Activated CD4-positive, alpha-beta T cell treated with anti-CD3 and anti-CD28 coated beads, Interleukin-2, Interleukin-6, amounts not matched to agents 100 ng/mL and 50 ng/mL, durations not matched to agents 16 hours and 8 hours (primary cell): ENCODE measurements around the gene DENND5A.
"Not testable (repeated sequence)": the region's sequence is repeated elsewhere in the genome, so short reads cannot be mapped to it uniquely, and the experiment has no call there.

Experiments used
- DNase-seq: peaks from one replicate; pipeline ENCODE4 v3.0.0-alpha.2; 2020

The DENND5A gene

DNA sequence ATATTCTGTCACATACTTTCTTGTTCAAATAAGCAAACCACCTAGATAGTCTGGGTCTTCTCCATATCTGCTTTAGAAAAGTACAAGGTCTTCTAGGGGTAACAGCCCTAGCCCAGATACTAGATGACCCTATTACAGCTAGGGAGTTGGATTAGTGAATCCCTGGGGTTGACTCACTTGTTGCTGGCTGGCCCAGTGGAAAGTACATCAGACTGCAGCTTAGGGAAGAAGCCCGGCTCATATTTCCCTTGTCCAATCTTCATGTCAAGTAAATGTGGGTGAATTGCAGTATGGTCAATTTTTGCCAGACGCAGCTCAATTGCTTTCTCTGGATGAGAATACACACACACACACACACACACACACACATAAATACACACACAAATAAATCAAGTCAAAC is 94.7 kb downstream of the DENND5A start:
- no peak for DNase-seq

DNA sequence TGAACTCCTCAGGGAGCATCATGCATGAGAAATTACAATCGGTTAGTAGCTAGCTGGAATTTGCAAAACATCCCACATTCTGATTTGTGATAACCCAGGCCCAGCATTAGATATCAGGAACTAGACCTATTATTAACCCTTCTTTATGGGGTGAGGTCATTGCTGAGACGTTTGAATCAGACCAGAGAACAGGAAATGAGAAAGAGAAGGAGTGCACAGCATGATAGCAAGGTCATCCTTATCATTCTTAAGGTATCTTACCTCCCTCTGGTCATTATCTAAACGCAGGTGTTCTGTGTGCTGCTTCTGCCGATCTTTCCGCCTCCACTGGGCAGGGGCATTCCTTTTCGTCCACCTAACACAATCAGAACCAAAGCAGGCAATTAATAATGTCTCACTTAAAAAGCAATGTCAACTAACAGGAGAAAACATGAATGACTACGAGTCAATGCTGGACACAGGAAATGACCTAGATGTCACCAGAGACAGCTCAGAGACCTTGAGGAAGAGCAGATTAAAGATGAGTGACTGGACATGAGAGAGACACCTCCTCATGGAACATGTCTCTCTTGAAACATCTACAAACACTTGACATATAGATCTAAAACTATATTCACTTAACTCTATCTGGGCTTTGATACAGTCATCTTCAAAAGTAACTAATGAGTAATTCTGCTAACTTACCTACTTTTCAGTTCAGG is 95.4 kb downstream of the DENND5A start:
- DNase-seq, result peak; percentile 16

DNA sequence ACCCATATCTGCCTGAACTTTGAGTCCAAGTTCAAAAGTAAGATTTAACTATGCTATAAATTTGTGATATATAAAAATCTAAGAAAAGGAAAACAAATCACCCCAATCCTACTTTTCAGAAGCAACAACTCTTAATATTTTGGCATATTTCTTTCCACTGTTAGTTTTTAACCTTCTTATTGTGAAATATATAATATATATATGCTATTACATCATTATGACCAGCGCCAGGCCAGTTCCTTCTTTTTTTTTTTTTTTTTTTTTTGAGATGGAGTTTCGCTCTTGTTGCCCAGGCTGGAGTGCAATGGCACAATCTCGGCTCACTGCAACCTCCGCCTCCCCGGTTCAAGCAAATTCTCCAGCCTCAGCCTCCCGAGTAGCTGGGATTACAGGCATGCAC is 103.2 kb downstream of the DENND5A start:
- not testable (repeated sequence) for DNase-seq

DNA sequence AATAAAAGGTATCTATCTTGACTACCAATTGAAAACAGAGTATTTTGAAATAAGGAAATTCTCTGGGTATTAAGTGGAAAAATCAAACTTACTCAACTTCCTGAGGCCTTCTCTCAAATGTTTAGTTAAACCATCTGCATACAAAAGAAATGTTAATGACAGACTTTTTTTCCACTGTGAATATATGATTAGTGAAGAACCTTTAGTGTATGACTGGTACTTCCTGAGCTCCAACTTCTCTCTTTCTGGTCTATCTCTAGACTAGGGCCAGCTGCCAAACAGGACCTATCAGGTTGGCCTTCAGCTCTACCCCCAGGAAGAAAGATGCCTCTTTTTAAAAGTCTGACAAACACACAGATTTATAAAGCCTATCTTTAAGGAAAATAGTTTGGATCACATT is 105.0 kb downstream of the DENND5A start:
- DNase-seq, result no peak

DNA sequence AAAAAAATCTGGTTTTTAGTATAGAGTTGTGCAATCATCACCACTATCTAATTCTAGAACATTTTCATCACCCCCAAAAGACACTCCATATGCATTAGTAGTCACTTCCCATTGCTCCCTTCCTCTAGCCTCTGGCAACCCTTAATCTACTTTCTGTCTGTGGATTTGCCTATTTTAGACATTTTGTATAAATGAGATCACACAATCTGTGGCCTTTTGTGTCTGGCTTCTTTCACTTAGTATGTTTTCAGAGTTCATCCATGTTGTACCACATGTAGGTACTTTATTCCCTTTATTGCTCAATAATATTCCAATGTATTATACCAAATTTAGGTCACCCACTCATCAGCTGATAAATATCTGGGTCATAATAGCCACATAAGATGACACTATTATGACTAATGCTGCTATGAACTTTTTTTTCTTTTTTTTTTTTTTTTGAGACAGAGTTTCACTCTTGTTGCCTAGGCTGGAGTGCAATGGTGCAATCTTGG is 106.2 kb downstream of the DENND5A start:
- DNase-seq, result no peak

DNA sequence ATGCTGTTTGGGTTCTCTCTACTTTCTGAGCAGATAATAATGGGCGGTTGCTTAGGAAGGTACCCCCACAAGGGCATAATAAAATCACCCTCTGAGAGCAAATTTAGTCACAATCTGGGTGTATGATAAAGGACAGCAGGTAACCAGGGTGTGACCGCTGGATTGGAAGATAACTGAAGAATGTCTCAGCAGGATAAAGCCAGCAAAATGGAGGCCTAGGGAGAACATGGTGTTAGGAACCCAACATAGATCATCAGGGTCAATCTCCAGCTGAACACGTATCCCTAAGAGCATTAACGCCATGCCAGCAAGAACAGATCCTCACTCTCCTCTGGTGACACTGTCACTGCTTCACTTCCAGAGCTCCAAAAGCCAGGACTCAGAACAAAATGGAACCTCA is 109.2 kb downstream of the DENND5A start:
- DNase-seq, result no peak

DNA sequence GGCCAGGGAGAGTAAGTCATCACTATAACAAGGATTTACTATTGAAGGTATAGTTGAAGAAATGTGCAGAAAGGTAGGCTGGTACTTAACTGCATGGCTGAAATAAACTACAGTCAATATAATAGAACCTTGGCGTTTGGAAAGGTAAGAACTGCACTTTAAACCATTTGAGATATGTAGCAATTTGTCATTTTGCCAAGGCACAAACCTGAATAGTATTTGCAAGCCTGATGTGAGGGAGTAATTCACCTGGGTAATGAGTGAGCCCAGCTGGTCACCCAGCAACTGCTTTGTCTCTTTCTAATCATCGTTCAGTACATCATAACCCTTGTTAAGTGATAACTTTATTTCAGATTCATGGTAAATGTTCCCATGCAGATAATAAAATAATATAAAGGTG is 111.5 kb downstream of the DENND5A start:
- no peak for DNase-seq

DNA sequence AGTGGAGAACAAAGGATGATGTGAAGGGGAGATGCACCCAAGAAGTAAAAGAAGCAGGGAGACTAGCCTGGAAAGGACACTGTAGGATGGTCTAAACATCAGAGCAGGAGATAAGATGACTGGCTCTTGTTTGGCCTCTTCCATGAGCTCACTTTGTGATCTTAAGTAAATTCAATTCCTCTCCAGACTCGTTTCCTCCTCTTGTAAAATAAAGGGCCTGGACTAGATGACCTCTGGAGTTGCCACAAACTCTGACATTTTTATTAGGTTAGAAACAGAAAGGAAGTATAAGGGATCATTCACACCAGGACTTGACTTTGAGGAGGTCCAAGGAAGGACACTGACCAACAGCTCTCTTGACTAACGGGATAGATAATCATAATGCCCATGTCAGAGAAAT is 113.5 kb downstream of the DENND5A start:
- DNase-seq, result no peak

DNA sequence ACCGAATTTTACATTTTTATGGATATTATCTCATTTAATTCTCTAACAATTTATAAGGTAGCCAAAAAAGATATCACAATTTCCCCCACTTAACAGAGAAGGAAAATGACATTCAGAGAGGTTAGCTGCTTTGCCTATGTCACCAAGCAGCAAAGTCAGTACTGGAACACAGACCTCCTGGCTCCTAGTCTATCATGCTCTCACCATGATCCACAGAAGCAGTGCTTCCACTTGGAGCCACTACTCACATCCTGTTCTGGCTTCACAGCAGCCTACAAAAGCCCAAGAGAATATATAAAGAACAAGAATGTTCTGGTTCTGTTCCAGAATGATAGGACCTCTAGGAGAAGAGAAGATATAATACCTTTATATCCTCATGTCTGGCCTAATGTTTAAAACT is 114.2 kb downstream of the DENND5A start:
- no peak for DNase-seq

DNA sequence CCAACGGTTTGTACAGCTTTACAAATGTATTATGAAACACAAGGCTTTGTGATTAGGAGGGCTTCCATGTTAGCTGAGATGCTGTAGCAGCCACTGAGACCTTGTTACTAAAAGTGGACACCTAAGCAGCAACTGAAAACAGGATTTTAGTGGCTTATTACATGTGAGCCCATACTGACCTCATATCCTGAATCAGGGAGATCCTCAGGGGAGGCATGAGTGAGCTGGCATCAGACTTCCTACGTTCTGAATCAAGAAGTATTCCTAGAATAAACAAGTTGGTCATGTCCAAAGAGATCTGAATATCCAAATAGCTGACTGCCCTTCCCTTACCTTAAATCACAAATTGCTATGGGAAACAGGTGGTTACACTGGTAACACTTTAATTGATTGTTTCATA is 114.6 kb downstream of the DENND5A start:
- no peak for DNase-seq

DNA sequence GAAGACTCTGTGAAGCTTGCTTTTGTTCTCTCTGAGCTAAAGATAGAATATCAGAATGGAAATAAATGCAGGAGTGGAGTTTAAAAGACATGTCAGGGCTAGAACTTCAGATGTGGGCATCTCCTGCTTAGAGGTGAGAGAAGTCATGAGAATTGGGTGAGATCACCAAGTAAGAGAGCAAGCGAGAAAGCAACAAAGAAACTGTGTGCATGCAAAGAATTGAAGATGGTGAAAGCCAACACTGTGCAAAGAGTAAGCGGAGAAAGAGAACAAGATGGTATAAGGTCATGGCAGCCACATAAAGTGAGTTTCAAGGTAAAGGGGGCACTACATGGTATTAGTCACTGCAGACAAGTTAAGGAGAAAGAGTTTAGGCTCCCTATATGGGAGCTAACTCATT is 116.4 kb downstream of the DENND5A start:
- DNase-seq, result no peak

DNA sequence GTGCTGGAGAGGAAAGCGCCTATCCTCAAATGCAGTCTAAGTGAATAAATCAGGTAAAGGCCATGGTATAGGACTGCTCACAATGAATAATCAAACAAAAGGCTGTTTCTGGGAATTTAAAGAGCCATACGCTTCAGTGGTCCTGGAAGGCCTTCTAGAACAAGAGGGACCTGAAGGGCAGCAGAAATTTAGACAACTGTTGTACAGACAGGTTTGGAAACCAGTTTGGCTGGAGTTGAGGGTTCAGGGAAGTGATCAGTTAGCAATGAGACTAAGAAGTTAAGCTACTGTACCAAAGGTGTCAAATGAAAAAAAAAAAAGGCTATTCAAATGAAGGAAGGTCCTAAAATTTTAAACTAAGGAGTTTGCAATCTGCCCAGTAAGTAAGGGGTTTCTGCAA is 117.1 kb downstream of the DENND5A start:
- no peak for DNase-seq

DNA sequence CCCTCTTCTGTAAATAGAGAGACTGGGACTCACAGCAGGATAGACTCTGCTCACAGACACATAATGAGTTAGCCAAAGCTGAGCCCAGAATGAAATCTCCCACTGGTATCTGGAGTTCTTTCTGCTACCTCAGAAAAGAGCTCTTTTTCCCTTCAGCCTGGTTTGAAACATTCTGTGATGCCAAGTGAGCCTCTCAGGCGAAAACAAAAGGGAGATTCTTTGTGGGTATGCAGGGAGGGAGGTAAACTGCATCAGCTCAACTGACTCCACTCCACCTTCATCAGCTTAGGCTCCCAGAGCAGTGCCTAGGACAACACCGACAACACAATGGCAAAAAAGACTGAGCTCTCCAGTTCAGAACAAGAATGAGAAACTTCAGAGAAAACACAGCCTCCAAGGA is 118.7 kb downstream of the DENND5A start:
- DNase-seq, result no peak

DNA sequence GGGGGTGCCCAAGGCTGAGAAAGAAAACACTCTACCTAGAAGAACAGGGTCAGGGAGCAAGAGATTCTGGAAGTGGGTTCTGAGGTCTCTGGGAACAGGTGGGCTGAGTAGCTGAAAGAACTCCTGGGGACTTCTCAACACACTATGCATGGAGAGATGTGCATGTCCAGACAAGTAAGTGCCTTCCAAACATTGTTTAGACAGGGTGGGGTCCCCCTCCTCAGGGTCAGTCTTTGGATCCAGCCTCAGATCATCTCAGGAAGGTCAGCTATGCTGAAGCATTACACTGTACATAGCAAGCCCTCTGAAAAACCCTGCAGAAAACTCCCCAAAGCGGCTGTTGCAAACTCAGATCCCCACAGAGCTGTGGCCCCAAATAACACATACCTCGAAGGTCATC is 119.9 kb downstream of the DENND5A start:
- no peak for DNase-seq

DNA sequence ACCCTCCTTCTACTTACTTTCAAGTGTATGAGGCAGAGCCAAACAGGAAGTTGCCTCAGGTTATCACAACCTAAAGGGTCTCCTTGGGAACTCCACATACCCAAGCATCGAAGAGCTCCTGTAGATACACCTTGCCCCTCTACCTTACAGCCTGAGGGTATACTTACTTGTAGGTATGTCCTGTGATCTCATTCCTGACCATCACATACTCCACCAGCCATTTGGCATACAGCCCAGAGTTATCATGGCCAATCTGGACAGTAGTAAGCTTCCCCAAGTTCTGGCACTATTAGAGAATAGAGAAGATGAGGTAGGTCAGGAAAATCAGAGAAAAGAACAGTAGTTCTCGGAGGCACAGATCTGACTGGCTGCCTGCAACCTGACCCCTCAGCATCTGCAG is 120.3 kb downstream of the DENND5A start:
- no peak for DNase-seq

DNA sequence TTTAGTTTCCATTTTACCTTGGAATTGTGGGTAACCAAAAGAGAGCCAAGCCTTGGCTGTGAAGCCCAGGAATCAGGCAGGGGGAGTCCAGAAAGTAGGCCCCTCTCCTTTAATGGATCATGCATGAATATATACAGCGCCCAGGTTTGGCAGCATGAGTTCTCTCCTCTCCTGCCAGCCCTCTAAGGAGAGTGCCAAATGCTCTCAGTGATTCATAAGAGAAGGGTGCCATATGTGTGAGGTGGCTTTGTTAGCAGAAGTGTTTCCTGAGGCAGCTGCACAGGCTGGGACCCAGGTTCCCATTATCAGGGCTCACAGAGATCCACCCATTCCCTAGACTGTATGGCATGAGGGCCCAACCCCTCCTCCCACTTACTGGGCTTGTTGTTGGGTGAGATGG is 121.4 kb downstream of the DENND5A start:
- no peak for DNase-seq

DNA sequence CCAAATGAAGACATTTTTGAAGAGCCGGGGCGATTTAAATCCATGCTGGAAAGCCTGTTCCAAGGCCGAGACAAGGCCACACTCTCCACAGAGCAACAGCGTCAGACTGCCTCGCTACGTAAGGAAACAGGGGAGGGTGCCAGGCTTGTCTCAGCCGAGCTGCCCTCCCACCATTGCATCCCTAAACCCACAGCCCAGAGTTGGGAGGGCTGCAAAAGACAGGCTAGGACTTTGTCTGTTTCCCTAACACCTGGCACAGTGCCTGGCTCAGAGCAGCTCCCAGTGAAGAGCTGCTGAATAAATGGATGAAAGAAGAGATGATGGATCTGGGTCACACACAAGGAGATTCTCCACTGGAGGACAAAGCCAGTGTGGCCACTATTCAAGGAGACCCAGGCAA is 122.4 kb downstream of the DENND5A start:
- no peak for DNase-seq

DNA sequence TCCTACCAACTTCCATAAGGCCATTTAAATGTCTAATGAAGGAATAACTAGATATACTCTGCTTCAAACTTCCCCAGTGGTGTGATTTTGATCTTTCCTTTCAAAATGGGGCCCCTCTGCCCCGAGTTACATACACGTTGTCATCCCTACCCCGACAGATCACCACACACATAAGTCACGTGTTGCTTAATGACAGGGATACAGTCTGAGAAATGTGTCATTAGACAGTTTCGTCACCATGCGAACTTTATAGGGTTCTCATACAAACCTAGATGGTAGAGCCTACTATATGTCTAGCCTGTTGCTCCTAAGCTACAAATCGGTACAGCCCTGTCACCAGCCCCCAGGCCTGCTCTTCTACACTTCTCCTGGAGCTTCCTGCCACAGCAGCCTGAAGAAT is 124.0 kb downstream of the DENND5A start:
- DNase-seq, result no peak

DNA sequence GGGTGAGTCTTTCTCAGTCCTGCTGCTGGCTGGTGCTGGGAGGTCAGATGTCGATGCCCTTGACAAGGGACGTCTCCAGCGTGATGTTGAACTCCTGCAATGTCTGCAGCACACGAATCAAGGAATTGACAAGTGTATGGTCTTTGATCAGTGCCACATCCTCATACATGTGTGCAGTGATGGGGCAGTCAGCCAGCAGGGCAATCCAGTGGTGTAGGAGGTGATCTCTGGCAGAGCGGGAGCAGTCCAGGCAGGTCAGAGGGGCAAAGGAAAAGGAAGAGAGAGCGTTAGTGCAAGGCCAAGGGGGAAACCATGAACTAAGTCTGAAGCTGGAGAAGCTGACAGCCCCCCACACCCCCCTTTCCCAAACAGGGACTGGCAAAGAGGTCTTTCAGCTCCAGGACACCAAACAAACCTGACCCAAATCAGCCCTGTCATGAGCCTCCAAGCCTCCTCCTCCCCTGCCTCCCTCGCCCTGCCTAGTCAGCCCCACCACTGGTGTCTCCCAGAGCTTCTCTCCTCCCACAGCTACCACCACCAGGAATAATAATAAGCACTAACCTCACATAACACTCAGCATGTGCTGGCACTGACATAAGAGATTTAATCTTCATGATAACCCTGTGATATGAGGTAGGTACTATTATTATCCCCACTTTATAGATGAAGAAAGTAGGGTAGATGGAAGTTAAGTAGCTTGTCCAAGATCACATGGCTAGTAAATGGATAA is 125.4 kb downstream of the DENND5A start:
- no peak for DNase-seq

DNA sequence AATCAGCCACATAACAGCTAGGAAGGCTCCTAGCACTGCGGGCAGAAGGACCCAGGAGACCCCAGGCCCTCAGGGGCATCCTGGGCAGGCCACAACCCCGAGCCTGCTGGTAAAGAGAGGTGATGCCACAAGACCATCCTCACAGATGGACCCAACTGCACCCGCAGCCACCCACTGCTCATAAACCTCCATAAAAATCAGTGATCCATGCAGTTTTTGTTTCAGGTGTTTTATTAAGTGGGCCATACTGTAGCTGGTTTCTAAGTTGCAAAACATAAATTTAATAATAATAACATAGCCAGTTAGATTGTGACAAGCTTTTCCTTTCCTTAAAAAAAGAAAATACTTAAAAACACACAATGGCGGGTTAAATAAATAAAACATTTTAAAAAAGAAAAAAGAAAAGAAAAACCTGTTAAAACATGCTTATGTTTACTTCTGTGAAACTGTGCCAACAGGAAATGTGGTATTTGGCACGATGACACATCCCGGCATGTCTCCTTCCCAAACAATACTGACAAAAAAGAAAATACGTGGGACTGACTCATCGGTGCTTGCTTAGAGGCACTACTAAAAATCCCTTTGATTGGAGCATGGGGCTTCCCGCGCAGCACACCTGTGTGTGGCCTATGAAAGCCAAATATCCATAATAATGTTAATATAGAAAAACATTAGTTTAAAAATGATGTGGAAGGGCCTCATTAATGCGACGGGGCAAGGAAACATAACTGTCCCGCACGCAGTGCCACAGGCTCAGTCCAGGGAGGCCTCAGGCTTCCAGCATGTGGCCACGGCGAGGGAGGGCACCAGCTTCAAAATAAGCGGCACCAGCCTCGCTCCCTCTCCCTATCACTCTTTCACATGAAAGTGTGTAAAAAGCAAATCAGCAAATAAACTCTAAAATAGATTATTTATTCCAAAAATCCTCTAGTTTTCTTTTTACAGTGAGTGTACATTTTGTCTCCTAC is 126.3 kb downstream of the DENND5A start:
- DNase-seq, result peak; percentile 52

DNA sequence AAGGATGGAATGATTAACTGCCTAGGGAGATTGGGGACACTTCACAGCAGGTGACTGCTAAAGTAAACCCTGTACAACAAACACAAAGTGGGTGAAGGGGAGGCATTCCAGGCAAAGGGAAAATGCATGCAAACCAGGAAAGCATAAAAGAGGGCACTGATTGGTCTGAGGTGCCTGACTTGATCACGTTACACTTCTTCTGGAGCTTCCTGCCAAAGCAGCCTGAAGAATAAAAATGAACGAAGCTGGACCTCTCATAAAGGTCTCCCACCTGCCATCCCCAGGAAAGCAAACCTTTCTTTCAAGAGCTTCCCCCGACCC is 127.1 kb downstream of the DENND5A start:
- DNase-seq, result no peak

DNA sequence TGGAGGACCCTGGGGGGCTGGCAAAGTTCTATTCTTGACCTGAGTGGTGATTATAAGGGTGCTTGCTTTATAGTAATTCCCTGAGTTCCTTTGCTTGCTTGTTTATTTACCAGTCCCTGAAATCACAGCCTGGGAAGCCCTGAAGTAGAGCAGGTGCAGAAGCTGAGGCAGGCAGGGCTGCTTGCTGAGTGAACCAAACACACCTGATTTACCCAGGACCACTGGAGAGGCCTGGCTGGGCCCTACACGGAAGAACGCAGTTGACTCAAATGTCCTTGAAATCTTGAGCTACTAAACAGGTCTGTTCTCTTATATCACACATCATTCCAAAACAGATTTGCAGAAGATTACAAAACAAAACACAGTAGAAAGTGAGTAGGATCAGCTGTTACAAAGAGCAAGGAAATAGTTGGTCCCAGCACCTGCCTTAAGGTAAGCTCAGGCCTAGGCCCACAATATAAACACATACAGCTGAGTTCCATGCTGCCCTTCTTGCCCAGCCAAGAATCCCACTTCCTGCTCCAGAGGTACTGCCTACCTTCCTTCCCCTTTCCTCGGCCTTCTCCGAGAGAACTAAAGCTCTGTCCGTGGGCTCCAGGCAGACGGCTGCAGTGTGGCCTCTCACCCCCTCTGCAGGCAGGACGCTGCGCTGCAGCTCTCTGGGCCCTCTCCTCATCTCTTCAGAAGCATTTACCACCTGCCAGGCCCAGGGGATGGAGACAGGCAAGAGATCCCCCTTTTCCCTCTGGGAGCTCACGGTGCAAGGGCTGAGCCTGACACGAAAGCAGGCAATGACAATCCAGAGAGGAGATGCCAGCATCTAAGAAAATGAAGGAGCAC is 127.6 kb downstream of the DENND5A start:
- peak; percentile 83 for DNase-seq

DNA sequence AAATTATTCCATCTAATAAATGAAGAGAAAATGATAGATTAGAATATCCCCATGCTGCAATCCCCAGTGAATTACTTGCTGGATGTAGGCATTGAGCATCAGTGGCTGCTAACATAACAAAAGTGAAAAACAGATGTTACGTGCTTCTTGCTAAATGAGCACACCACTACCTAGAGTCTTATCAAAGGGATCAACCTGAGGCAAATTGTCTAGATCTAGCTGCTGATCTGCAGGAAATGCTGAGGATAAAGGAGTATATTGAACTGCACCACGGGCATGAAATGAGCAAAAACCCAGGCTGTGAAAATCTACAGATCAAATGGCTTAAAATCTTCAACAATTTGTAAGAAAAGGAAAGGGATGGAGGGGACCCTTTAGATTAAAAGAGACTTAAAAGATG is 128.4 kb downstream of the DENND5A start:
- DNase-seq, result peak; percentile 37
